ENCODE measurements around the gene SOCS1. TPM values are rescaled to one million over a fixed set of nuclear protein-coding genes. Genes with fewer than 3 reads are reported as not detected.

SOCS1 gene
- polyA plus RNA-seq, 1 of the 3 experiments (the other 2 are of a cell fraction), result 8.6 TPM

- no peak overlapping the region for H3K27ac ChIP-seq (ENCODE audit: low read depth in 2 of 2, low read length in 1 of 2)
- no peaks in the 10 kb centered on the region for H3F3A ChIP-seq (replicated peaks; ENCODE audit: insufficient read depth)
- WGBS (ENCODE audit: low lambda C conversion rate), result 67% methylated on average over 7 of the region's 10 CpGs
- H3K9me2 ChIP-seq, result no peaks in the 10 kb centered on the region
- no peak for DNase-seq
- TF ChIP-seq, protein P1, sequence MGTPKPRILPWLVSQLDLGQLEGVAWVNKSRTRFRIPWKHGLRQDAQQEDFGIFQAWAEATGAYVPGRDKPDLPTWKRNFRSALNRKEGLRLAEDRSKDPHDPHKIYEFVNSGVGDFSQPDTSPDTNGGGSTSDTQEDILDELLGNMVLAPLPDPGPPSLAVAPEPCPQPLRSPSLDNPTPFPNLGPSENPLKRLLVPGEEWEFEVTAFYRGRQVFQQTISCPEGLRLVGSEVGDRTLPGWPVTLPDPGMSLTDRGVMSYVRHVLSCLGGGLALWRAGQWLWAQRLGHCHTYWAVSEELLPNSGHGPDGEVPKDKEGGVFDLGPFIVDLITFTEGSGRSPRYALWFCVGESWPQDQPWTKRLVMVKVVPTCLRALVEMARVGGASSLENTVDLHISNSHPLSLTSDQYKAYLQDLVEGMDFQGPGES (IDR thresholded peaks at IDR 0.05; ENCODE audit: low read depth, low read length), result no peak
- TF ChIP-seq, protein P2, sequence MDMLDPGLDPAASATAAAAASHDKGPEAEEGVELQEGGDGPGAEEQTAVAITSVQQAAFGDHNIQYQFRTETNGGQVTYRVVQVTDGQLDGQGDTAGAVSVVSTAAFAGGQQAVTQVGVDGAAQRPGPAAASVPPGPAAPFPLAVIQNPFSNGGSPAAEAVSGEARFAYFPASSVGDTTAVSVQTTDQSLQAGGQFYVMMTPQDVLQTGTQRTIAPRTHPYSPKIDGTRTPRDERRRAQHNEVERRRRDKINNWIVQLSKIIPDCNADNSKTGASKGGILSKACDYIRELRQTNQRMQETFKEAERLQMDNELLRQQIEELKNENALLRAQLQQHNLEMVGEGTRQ (IDR thresholded peaks at IDR 0.05; ENCODE audit: borderline replicate concordance, low read depth, low read length), result no peak
- TF ChIP-seq MXI1 (IDR thresholded peaks at IDR 0.05; ENCODE audit: low read depth, low read length) (no peak), SMC3 (IDR thresholded peaks at IDR 0.05; ENCODE audit: low read depth, low read length) (no peak), NFIC (IDR thresholded peaks at IDR 0.05; ENCODE audit: borderline replicate concordance) (no peak), RAD21 (IDR thresholded peaks at IDR 0.05; ENCODE audit: low read length) (no peak), TEAD4 (IDR thresholded peaks at IDR 0.05; ENCODE audit: borderline replicate concordance, insufficient read depth) (no peak), TCF12 (IDR thresholded peaks at IDR 0.05) (no peak)
- TF ChIP-seq, protein P3, sequence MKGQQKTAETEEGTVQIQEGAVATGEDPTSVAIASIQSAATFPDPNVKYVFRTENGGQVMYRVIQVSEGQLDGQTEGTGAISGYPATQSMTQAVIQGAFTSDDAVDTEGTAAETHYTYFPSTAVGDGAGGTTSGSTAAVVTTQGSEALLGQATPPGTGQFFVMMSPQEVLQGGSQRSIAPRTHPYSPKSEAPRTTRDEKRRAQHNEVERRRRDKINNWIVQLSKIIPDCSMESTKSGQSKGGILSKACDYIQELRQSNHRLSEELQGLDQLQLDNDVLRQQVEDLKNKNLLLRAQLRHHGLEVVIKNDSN (IDR thresholded peaks at IDR 0.05; ENCODE audit: borderline replicate concordance, low read depth), result no peak
- no peaks in the 10 kb centered on the region for H3K36me3 ChIP-seq (replicated peaks in 1 of 2; ENCODE audit: control insufficient read depth in 1 of 2, insufficient read depth in 2 of 2, low read length in 1 of 2)
- H3K27me3 ChIP-seq (ENCODE audit: insufficient read depth), result no peaks in the 10 kb centered on the region
- ChIA-PET CTCF (interaction anchor here (0.7 to 3.8 kb wide), 3 partner anchors 16 to 270 kb away, joined by 3 to 16 read pairs (median 3); partner anchors contain the start of gene SOCS1), POLR2A (no interaction called here)
- no peak overlapping the region for H3K4me2 ChIP-seq
- H4K20me1 ChIP-seq (ENCODE audit: insufficient read depth), result no peaks in the 10 kb centered on the region
- H3K9ac ChIP-seq, result no peak overlapping the region
- no peaks in the 10 kb centered on the region for H3K4me1 ChIP-seq (ENCODE audit: control insufficient read depth in 1 of 2, insufficient read depth in 2 of 2, low read depth in 1 of 2, low read length in 1 of 2)
- no peak overlapping the region for H3K4me3 ChIP-seq (ENCODE audit: low read depth in 2 of 2, low read length in 1 of 2)
- no peaks in the 10 kb centered on the region for H3K9me3 ChIP-seq
- H3K79me2 ChIP-seq (ENCODE audit: insufficient read depth), result no peaks in the 10 kb centered on the region
- H2AFZ ChIP-seq (ENCODE audit: low read depth), result no peak overlapping the region
These were observed 15.1 kb downstream of the SOCS1 start for GRCh38 chr16:11240636-11241473.

- no peaks in the 10 kb centered on the region for H3F3A ChIP-seq (replicated peaks; ENCODE audit: insufficient read depth)
- no peak overlapping the region for H3K9ac ChIP-seq
- no peaks in the 10 kb centered on the region for H3K4me1 ChIP-seq (ENCODE audit: control insufficient read depth in 1 of 2, insufficient read depth in 2 of 2, low read depth in 1 of 2, low read length in 1 of 2)
- CTCF ChIA-PET, result interaction anchor here (0.7 to 3.8 kb wide), 3 partner anchors 17 to 269 kb away, joined by 3 to 16 read pairs (median 3); partner anchors contain the start of gene SOCS1
- POLR2A ChIA-PET, result no interaction called here
- H3K36me3 ChIP-seq (replicated peaks in 1 of 2; ENCODE audit: control insufficient read depth in 1 of 2, insufficient read depth in 2 of 2, low read length in 1 of 2), result no peaks in the 10 kb centered on the region
- no peaks in the 10 kb centered on the region for H3K9me3 ChIP-seq
- no peak overlapping the region for H2AFZ ChIP-seq (ENCODE audit: low read depth)
- no peaks in the 10 kb centered on the region for H4K20me1 ChIP-seq (ENCODE audit: insufficient read depth)
- no peak overlapping the region for H3K4me3 ChIP-seq (ENCODE audit: low read depth in 2 of 2, low read length in 1 of 2)
- H3K4me2 ChIP-seq, result no peak overlapping the region
- 80% methylated on average over 10 of the region's 10 CpGs for WGBS (ENCODE audit: low lambda C conversion rate)
- no peak overlapping the region for H3K27ac ChIP-seq (ENCODE audit: low read depth in 2 of 2, low read length in 1 of 2)
- H3K9me2 ChIP-seq, result no peaks in the 10 kb centered on the region
- no peak for DNase-seq
- H3K27me3 ChIP-seq (ENCODE audit: insufficient read depth), result no peaks in the 10 kb centered on the region
- H3K79me2 ChIP-seq (ENCODE audit: insufficient read depth), result no peaks in the 10 kb centered on the region
- no peak for TF ChIP-seq GATA2 (CRISPR knock-in tag; IDR thresholded peaks at IDR 0.05)
- TF ChIP-seq GABPA (IDR thresholded peaks at IDR 0.05; ENCODE audit: low read depth), result no peak
- no peak for TF ChIP-seq PBX3 (IDR thresholded peaks at IDR 0.05)
- TF ChIP-seq TCF12 (IDR thresholded peaks at IDR 0.05), result no peak
- no peak for TF ChIP-seq SIN3A (IDR thresholded peaks at IDR 0.05; ENCODE audit: borderline replicate concordance, low read depth, low read length)
- TF ChIP-seq, protein P3 (IDR thresholded peaks at IDR 0.05; ENCODE audit: borderline replicate concordance, low read depth), result no peak
- TF ChIP-seq EZH2phosphoT487 (IDR thresholded peaks at IDR 0.05; ENCODE audit: borderline replicate concordance, low read depth), result no peak
- no peak for TF ChIP-seq RXRA (IDR thresholded peaks at IDR 0.05; ENCODE audit: borderline replicate concordance, low read depth)
- no peak for TF ChIP-seq YY1 (IDR thresholded peaks at IDR 0.05; ENCODE audit: low read depth)
- TF ChIP-seq EP300 (IDR thresholded peaks at IDR 0.05; ENCODE audit: borderline replicate concordance in 1 of 2, low read depth in 1 of 2, low read length in 1 of 2), result no peak
These were observed 16.1 kb downstream of the SOCS1 start for GRCh38 chr16:11239644-11240632.
